H1 (cell line): ENCODE measurements around the gene FBXO46. TPM values are rescaled to one million over a fixed set of nuclear protein-coding genes. Genes with fewer than 3 reads are reported as not detected.

ENCODE experiments used
- CTCF ChIA-PET: fragments of 300-600 bp; sonication (Branson Sonifier 250); formaldehyde crosslinking; loops from one replicate; lab custom pipeline; 2021; ENCODE audit not compliant: partially characterized antibody; lab: Charles Lee
- POLR2A ChIA-PET: fragments of 300-600 bp; sonication (Branson Sonifier 250); formaldehyde crosslinking; loops from one replicate; lab custom pipeline; 2021; ENCODE audit warnings: inconsistent platforms; ENCODE audit not compliant: partially characterized antibody; lab: Charles Lee
- DNase-seq, 2 experiments: peaks; one replicate each; pipeline versions ENCODE4 v3.0.0 to v3.0.0-alpha.2; 2010 to 2022; ENCODE audit warnings: low spot score in 2 of 2, low read depth in 1 of 2, mixed read lengths in 1 of 2
- FAIRE-seq: peaks from 2 replicates; lab custom pipeline; 2011; peaks lifted over from hg19 to GRCh38; lab: Jason Lieb, UNC
- H2AFZ ChIP-seq: 2 replicates; pipeline ENCODE4 v1.8.1; 2012; ENCODE audit warnings: low read length, inconsistent platforms
- H2AK5ac ChIP-seq: 2 replicates; pipeline ENCODE4 v1.6.1; 2013; ENCODE audit warnings: low read depth, low read length
- H2BK120ac ChIP-seq: replicated peaks from 2 replicates; pipeline ENCODE3; 2013; ENCODE audit warnings: low read depth, low read length, inconsistent platforms
- H2BK12ac ChIP-seq: 2 replicates; pipeline ENCODE4 v1.6.1; 2013; ENCODE audit warnings: low read depth, low read length
- H2BK15ac ChIP-seq: 2 replicates; pipeline ENCODE4 v1.6.1; 2013; ENCODE audit warnings: low read length
- H2BK20ac ChIP-seq: 2 replicates; pipeline ENCODE4 v1.6.1; 2013; ENCODE audit warnings: low read length
- H2BK5ac ChIP-seq: 2 replicates; pipeline ENCODE4 v1.6.1; 2013; ENCODE audit warnings: low read depth, low read length
- H3K14ac ChIP-seq: 2 replicates; pipeline ENCODE4 v1.6.1; 2013; ENCODE audit warnings: inconsistent platforms; ENCODE audit not compliant: insufficient read length
- H3K18ac ChIP-seq: 2 replicates; pipeline ENCODE4 v1.6.1; 2013; ENCODE audit warnings: low read length; ENCODE audit errors: extremely low read depth
- H3K23ac ChIP-seq: 2 replicates; pipeline ENCODE4 v1.6.1; 2013; ENCODE audit warnings: inconsistent platforms; ENCODE audit not compliant: insufficient read length
- H3K23me2 ChIP-seq: 2 replicates; pipeline ENCODE4 v1.6.1; 2013; ENCODE audit warnings: low read depth, low read length
- H3K27ac ChIP-seq: 2 replicates; pipeline ENCODE4 v1.6.1; 2011; ENCODE audit warnings: low read depth, low read length, inconsistent platforms
- H3K27me3 ChIP-seq, 4 experiments: replicated peaks in 1 of 4; 1 replicate in 1 of 4; 2 replicates in 3 of 4; pipeline versions ENCODE4 v1.6.1 to v1.8.1; 2011 to 2013; ENCODE audit warnings: low read length in 3 of 4, mild to moderate bottlenecking in 3 of 4, inconsistent platforms in 2 of 4, mixed read lengths in 2 of 4, moderate library complexity in 1 of 4; ENCODE audit not compliant: control insufficient read depth in 3 of 4, insufficient read depth in 3 of 4; ENCODE audit errors: extremely low read depth in 1 of 4
- H3K36me3 ChIP-seq, 4 experiments: 2 replicates each; pipeline versions ENCODE4 v1.6.1 to v1.8.1; 2011 to 2013; ENCODE audit warnings: mild to moderate bottlenecking in 4 of 4, low read length in 3 of 4, moderate library complexity in 2 of 4, control low read depth in 1 of 4, inconsistent platforms in 1 of 4; ENCODE audit not compliant: insufficient read depth in 4 of 4, control insufficient read depth in 2 of 4
- H3K4ac ChIP-seq: replicated peaks from 2 replicates; pipeline ENCODE3; 2013; ENCODE audit warnings: low read length, low read depth, mixed read lengths, inconsistent platforms; ENCODE audit not compliant: insufficient read length
- H3K4me1 ChIP-seq, 4 experiments: replicated peaks in 1 of 4; 1 replicate in 1 of 4; 2 replicates in 3 of 4; pipeline versions ENCODE4 v1.6.1 to v1.8.1; 2011 to 2013; ENCODE audit warnings: low read length in 3 of 4, inconsistent platforms in 2 of 4, mixed read lengths in 1 of 4; ENCODE audit not compliant: insufficient read depth in 4 of 4, control insufficient read depth in 3 of 4
- H3K4me2 ChIP-seq, 2 experiments: 2 replicates each; pipeline versions ENCODE4 v1.6.1 to v1.8.1; 2011 to 2013; ENCODE audit warnings: low read depth in 2 of 2, low read length in 2 of 2, control low read depth in 1 of 2, inconsistent platforms in 1 of 2, mild to moderate bottlenecking in 1 of 2; ENCODE audit not compliant: insufficient read depth in 1 of 2
- H3K4me3 ChIP-seq, 4 experiments: fragments of 200-600, 300-600 bp in 1 of 4; sonication (generic), shearing (Covaris generic), sonication (Bioruptor Twin) in 1 of 4; 2 replicates each; pipeline versions ENCODE4 v1.5.1 to v1.8.1; 2011 to 2016; ENCODE audit warnings: low read length in 4 of 4, low read depth in 3 of 4, control low read depth in 2 of 4, inconsistent platforms in 2 of 4, mild to moderate bottlenecking in 2 of 4, mixed read lengths in 1 of 4, moderate library complexity in 1 of 4; ENCODE audit not compliant: insufficient read depth in 2 of 4; ENCODE audit errors: extremely low read depth in 1 of 4
- H3K56ac ChIP-seq: replicated peaks from 2 replicates; pipeline ENCODE3; 2013; ENCODE audit warnings: low read depth, mild to moderate bottlenecking, mixed read lengths, low read length, inconsistent platforms; ENCODE audit not compliant: insufficient read length
- H3K79me1 ChIP-seq: 2 replicates; pipeline ENCODE4 v1.6.1; 2013; ENCODE audit warnings: low read depth, low read length, control low read depth
- H3K79me2 ChIP-seq, 2 experiments: 2 replicates each; pipeline versions ENCODE4 v1.6.1 to v1.8.1; 2012 to 2013; ENCODE audit warnings: low read length in 2 of 2, mild to moderate bottlenecking in 2 of 2, inconsistent platforms in 1 of 2; ENCODE audit not compliant: insufficient read depth in 2 of 2, control insufficient read depth in 1 of 2
- H3K9ac ChIP-seq, 4 experiments: replicated peaks in 1 of 4; 1 replicate in 1 of 4; 2 replicates in 3 of 4; pipeline versions ENCODE4 v1.6.1 to v1.8.1; 2011 to 2013; ENCODE audit warnings: low read depth in 3 of 4, low read length in 3 of 4, control low read depth in 2 of 4, mild to moderate bottlenecking in 2 of 4, moderate library complexity in 2 of 4, inconsistent platforms in 1 of 4; ENCODE audit errors: extremely low read depth in 1 of 4
- H3K9me3 ChIP-seq, 2 experiments: 2 replicates each; pipeline versions ENCODE4 v1.6.1 to v1.8.1; 2012 to 2013; ENCODE audit warnings: mild to moderate bottlenecking in 2 of 2, moderate library complexity in 2 of 2, control low read depth in 1 of 2, inconsistent platforms in 1 of 2, low read depth in 1 of 2, low read length in 1 of 2, mixed read lengths in 1 of 2; ENCODE audit not compliant: insufficient read depth in 2 of 2
- H4K20me1 ChIP-seq, 2 experiments: replicated peaks in 1 of 2; 2 replicates each; pipeline versions ENCODE3 to v1.8.1; 2011 to 2013; ENCODE audit warnings: inconsistent platforms in 2 of 2, low read length in 2 of 2, mild to moderate bottlenecking in 1 of 2; ENCODE audit not compliant: insufficient read depth in 2 of 2, control insufficient read depth in 1 of 2
- H4K5ac ChIP-seq: 2 replicates; pipeline ENCODE4 v1.6.1; 2013; ENCODE audit warnings: low read length, low read depth, mixed read lengths, inconsistent platforms; ENCODE audit not compliant: insufficient read length
- H4K8ac ChIP-seq: 2 replicates; pipeline ENCODE4 v1.8.0; 2013; ENCODE audit warnings: mild to moderate bottlenecking, moderate library complexity, low read length, inconsistent platforms; ENCODE audit not compliant: insufficient read depth; ENCODE audit errors: extremely low read depth
- H4K91ac ChIP-seq: replicated peaks from 2 replicates; pipeline ENCODE3; 2013; ENCODE audit warnings: low read length, mixed read lengths, inconsistent platforms; ENCODE audit not compliant: insufficient read length
- ATF3 ChIP-seq: IDR thresholded peaks from 2 replicates; pipeline ENCODE4 v1.6.1; 2011; ENCODE audit warnings: low read depth, mild to moderate bottlenecking, low read length; ENCODE audit not compliant: insufficient read depth
- CHD2 ChIP-seq: IDR thresholded peaks from 2 replicates; pipeline ENCODE4 v1.6.1; 2012; ENCODE audit warnings: low read length, improper control_type of control experiment
- MAX ChIP-seq: IDR thresholded peaks from 2 replicates; pipeline ENCODE4 v1.6.1; 2012; ENCODE audit warnings: inconsistent platforms
- POLR2A ChIP-seq, 2 experiments: IDR thresholded peaks; 1 replicate in 1 of 2; 2 replicates in 1 of 2; pipeline ENCODE4 v1.6.1; 2011; ENCODE audit warnings: low read depth in 2 of 2, low read length in 2 of 2, mild to moderate bottlenecking in 2 of 2; ENCODE audit errors: control extremely low read depth in 1 of 2
- SIRT6 ChIP-seq: IDR thresholded peaks from one replicate; pipeline ENCODE4 v1.7.1; 2012; ENCODE audit warnings: low read length, inconsistent platforms
- SP4 ChIP-seq: IDR thresholded peaks from 2 replicates; pipeline ENCODE4 v1.6.1; 2012; ENCODE audit warnings: low read length, inconsistent platforms
- TAF1 ChIP-seq: IDR thresholded peaks from 2 replicates; pipeline ENCODE4 v1.6.1; 2011; ENCODE audit warnings: mild to moderate bottlenecking, low read depth, low read length
- WGBS, 2 experiments: shearing (Covaris generic) in 1 of 2; methylation state at CpG; one replicate each; pipeline versions ENCODE4 v1.1.6 to v1.1.7; 2013 to 2015; ENCODE audit warnings: low lambda C conversion rate in 2 of 2, mixed read lengths in 2 of 2, inconsistent platforms in 1 of 2, low coverage in 1 of 2, missing lambda C conversion rate in 1 of 2; ENCODE audit not compliant: insufficient replicate concordance in 2 of 2, insufficient coverage in 1 of 2, insufficient read length in 1 of 2; ENCODE audit errors: extremely low coverage in 1 of 2, missing lambda C conversion rate in 1 of 2; 5-methylcytosine and 5-hydroxymethylcytosine counted together
- polyA plus RNA-seq, 7 experiments: library from polyadenylated mRNA; depleted of rRNA in 3 of 7; stranded (reverse) in 5 of 7; unstranded in 2 of 7; fragments of >200 nt in 5 of 7; fragments of 200-250 nt in 2 of 7; gene quantifications; 1 replicate in 5 of 7; 2 replicates in 1 of 7; 4 replicates in 1 of 7; pipeline versions ENCODE4 v1.2.1 to v1.2.3, GENCODE V29; 2011 to 2013; ENCODE audit warnings: missing spikeins in 2 of 7, mixed read lengths in 2 of 7
- total RNA-seq: library from RNA; stranded (reverse); fragmentation: NEBNext Ultra II Directional; extraction: Animal tissue kit (Norgen Biotek cat#: 25700); gene quantifications from 2 replicates; pipeline ENCODE4 v1.2.1, GENCODE V29; 2021

Gene FBXO46
- total and polyA plus RNA-seq, 2 of the 8 experiments (the other 6 are each of a cell fraction or from before 2014, with no cell fraction given): 11.2 to 38.9 TPM

- Histone ChIP-seq H3K9me3 (no peaks in the 10 kb centered on the region), H2AK5ac (peak overlapping the region; percentile 60; the same call in 1 of the 2 replicates), H3K14ac (no peak overlapping the region), H3K27ac (no peak overlapping the region), H4K20me1 (peaks cover 0 to 3% of the 10 kb centered on the region in 2 experiments), H3K4ac (no peak overlapping the region), H4K91ac (peak overlapping the region; percentile 83), H3K79me2 (no peaks in the 10 kb centered on the region)
- peak in 1 of 2 experiments; percentile 65 for DNase-seq
- CTCF ChIA-PET: interaction anchor here (0.7 to 2.4 kb wide), 7 partner anchors 9 to 72 kb away, joined by 3 to 14 read pairs (median 3); partner anchors contain the start of gene QPCTL
- POLR2A ChIA-PET: interaction anchor here (0.5 to 16.2 kb wide), 12 partner anchors 8 to 146 kb away, joined by 3 to 284 read pairs (median 4); partner anchors contain the start of genes FBXO46, IRF2BP1, MEIOSIN and QPCTL
- TF ChIP-seq POLR2A (IDR thresholded peaks at IDR 0.05; ENCODE audit: control extremely low read depth in 1 of 2, low read depth in 2 of 2, low read length in 2 of 2) (peak in 1 of 2 experiments; percentile 29; a peak in 1 of 3 replicates), SIRT6 (no peak), CHD2 (no peak), MAX (no peak), ATF3 (no peak), SP4 (no peak), TAF1 (0 out of 2 replicates have a peak, but pooled peaks have one; percentile 10)
- TF ChIP-seq, all 59 proteins: peak for 2
- Histone ChIP-seq H2BK20ac (0 out of 2 replicates have a peak overlapping the region, but pooled peaks have one; percentile 48), H2AFZ (no peak overlapping the region), H4K8ac (no peak overlapping the region), H3K23ac (no peak overlapping the region), H2BK12ac (peak overlapping the region; percentile 39; the same call in 1 of the 2 replicates), H3K56ac (no peak overlapping the region), H3K4me2 (peak overlapping the region; percentile 19 to 41; a peak in 3 of 4 replicates), H3K9ac (no peak overlapping the region), H3K27me3 (peaks cover 0 to 2% (median 0%) of the 10 kb centered on the region in 4 experiments; a peak in 1 of 7 replicates), H2BK120ac (no peak overlapping the region), H3K18ac (peak overlapping the region; percentile 71), H3K4me3 (peak overlapping the region in 1 of 4 experiments; percentile 36; a peak in 1 of 8 replicates), H2BK15ac (peak overlapping the region; percentile 81; the same call in 1 of the 2 replicates), H2BK5ac (peak overlapping the region; percentile 81; the same call in 1 of the 2 replicates), H4K5ac (no peak overlapping the region), H3K23me2 (peaks cover 20% of the 10 kb centered on the region), H3K79me1 (no peaks in the 10 kb centered on the region), H3K4me1 (peaks cover 7 to 37% (median 29%) of the 10 kb centered on the region in 4 experiments), H3K36me3 (no peaks in the 10 kb centered on the region)
- WGBS, 2 experiments: 61% methylated on average over 18 of the region's 21 CpGs; no CpG with 5 or more reads in 1 of the 2 experiments
- FAIRE-seq: no peak
Observed at GRCh38 chr19:45764945-45765701, 34.4 kb upstream of the FBXO46 start.
